Measurements from ENCODE around the gene TNFRSF8.

Gene TNFRSF8

DNA sequence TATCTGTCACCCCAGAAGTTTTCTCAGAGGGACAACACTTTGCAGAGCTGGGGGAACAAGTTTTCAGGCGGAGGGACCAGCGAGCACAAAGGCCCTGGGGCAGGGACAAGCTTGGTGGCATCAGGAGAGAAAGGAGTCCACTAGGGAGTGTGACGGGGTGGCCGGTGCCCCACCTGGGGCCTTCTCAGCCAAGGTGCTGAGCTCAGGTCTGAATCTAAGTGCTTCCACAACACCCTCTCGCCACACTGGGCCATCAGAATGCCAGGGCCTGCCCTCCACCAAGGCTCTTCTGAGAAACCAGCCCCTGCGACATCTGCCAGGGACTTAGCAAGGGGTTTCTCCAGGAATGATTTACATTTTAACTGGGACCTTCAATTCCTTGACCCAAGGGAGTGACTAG lies 7.8 kb upstream of the TNFRSF8 start:
- TF ChIP-seq CTCF (IDR thresholded peaks at IDR 0.05; ENCODE audit: low read depth, low read length, missing control alignments), result no peak
- no peak for DNase-seq (ENCODE audit: extremely low read depth, low read depth)
- H3K4me3 ChIP-seq (replicated peaks; ENCODE audit: low read depth, low read length), result no peak overlapping the region

- no peak overlapping the region for H3K4me3 ChIP-seq (replicated peaks; ENCODE audit: low read depth, low read length)
- TF ChIP-seq CTCF (IDR thresholded peaks at IDR 0.05; ENCODE audit: low read depth, low read length, missing control alignments), result no peak
- no peak for DNase-seq (ENCODE audit: extremely low read depth, low read depth)
These were observed 6.7 kb upstream of the TNFRSF8 start for GRCh38 chr1:12056331-12056841.

- no peak for DNase-seq (ENCODE audit: extremely low read depth, low read depth)
- H3K4me3 ChIP-seq (replicated peaks; ENCODE audit: low read depth, low read length), result no peak overlapping the region
- TF ChIP-seq CTCF (IDR thresholded peaks at IDR 0.05; ENCODE audit: low read depth, low read length, missing control alignments), result no peak
These were observed 5.7 kb upstream of the TNFRSF8 start for GRCh38 chr1:12057382-12057781.

DNA sequence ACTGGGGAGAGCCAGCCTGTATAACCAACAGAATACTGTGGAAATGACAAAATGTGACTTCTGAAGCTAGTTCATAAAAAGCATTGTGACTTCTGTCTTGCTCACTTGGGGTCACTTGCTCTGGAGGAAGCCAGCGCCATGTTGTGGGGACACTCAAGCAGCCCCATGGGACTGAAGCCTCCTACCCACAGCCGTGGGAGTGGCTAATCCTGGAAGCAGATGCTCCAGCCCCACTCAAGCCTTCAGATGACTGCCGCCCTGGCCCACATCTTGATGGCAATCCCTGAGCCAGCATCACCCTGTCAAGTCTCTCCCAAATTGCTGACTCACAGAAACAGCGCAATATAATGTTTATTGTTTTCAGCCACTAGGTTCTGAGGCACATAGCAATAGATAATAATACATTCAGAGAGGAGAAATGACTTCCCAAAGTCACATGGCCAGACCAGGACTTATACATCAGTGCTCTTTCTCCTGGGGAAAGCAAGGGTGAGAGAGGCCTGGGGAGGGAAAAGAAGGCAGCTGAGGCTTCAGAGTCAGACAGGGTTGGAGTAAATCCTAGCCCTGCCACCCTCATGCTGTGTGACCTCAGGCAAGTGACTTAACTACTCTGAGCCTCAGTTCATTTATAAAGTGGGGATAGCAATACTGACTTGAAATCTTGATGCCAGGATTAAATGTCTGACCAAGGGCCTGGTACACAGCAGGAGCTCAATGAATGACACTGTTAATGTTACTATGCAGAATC lies 5.0 kb upstream of the TNFRSF8 start:
- DNase-seq (ENCODE audit: extremely low read depth, low read depth), result no peak
- no peak for TF ChIP-seq CTCF (IDR thresholded peaks at IDR 0.05; ENCODE audit: low read depth, low read length, missing control alignments)
- no peak overlapping the region for H3K4me3 ChIP-seq (replicated peaks; ENCODE audit: low read depth, low read length)

DNA sequence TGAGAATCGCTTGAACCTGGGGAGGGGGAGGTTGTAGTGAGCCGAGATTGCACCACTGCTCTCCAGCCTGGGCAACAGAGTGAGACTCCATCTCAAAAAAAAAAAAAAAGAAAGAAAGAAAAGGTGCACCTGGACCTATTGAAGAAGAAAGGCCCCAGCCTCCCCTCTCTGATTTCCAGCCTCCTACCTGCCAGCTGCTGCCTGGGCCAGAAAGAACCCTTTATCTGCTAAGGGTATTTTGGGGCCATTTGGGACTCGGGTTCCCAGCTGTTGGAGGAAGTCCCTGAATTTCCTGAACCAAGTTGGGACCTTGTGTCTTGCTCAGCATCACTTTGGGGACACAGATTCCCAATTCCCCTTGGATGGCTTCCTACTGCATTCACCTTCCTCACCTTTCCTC lies 3.9 kb upstream of the TNFRSF8 start:
- H3K4me3 ChIP-seq (replicated peaks; ENCODE audit: low read depth, low read length), result no peak overlapping the region
- no peak for TF ChIP-seq CTCF (IDR thresholded peaks at IDR 0.05; ENCODE audit: low read depth, low read length, missing control alignments)
- no peak for DNase-seq (ENCODE audit: extremely low read depth, low read depth)

DNA sequence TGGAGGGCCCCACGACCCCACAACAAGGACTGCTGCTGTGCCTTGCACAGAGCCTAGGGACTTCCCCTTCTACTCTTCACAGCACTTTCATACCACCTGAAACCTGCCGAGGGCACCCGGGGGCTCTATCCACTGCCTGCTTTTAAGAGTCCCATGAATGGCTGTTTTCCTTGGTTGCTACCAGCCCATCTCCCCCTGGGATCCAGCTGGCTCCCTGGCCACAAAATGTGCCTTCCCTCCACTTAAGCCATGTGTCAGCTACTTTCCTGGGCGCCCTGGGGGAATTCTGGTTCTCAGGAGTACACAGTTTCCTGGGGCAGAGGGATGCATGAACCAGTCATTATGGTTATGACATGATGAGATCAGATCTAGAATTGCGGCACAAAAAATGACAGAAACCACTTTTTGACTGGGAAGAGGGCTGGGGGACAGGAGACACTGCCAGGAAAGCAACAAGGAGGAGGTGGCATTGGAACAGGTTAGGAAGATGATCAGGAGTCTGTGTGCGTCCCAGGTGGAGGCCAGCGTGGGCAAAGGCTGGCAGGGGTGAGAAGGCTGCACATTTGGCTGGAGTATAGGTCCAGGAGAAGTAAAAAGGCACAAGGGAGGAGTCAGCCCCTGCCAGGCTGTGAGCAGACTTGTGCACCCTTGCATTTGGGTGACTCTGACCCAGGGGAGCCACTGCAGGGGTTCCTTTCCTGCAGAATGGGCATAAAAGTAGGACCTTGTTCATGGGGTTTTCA lies 3.2 kb upstream of the TNFRSF8 start:
- no peak for DNase-seq (ENCODE audit: extremely low read depth, low read depth)
- TF ChIP-seq CTCF (IDR thresholded peaks at IDR 0.05; ENCODE audit: low read depth, low read length, missing control alignments), result no peak
- no peak overlapping the region for H3K4me3 ChIP-seq (replicated peaks; ENCODE audit: low read depth, low read length)

Measured in HFF-Myc (cell line).